GM19025 (cell line): ENCODE measurements around the gene AADACL4.
"Not testable (repeated sequence)": the region's sequence is repeated elsewhere in the genome, so short reads cannot be mapped to it uniquely, and the experiment has no call there.

Experiments used
- ATAC-seq: cut with Tn5 transposase; IDR thresholded peaks from one replicate; pipeline ENCODE4 v1.9.1; 2021; ENCODE audit warnings: mild to moderate bottlenecking, low read depth, moderate library complexity; ENCODE audit not compliant: unreplicated experiment

The AADACL4 gene

GRCh38 chr1:12626888-12627287 is 17.0 kb upstream of the AADACL4 start:
- no peak for ATAC-seq

- ATAC-seq = no peak
These were observed 16.6 kb upstream of the AADACL4 start for GRCh38 chr1:12627296-12627695.

- no peak for ATAC-seq
These were observed 14.4 kb upstream of the AADACL4 start for GRCh38 chr1:12629511-12629956.

GRCh38 chr1:12629985-12630760 is 13.7 kb upstream of the AADACL4 start:
- ATAC-seq = no peak

GRCh38 chr1:12630946-12631530 is 12.8 kb upstream of the AADACL4 start:
- ATAC-seq = no peak

- ATAC-seq = no peak
These were observed 12.3 kb upstream of the AADACL4 start for GRCh38 chr1:12631571-12631970.

- no peak for ATAC-seq
These were observed 9.7 kb upstream of the AADACL4 start for GRCh38 chr1:12634156-12634555.

GRCh38 chr1:12634696-12635202 is 9.1 kb upstream of the AADACL4 start:
- ATAC-seq = no peak

- ATAC-seq = no peak
These were observed 7.6 kb upstream of the AADACL4 start for GRCh38 chr1:12636098-12636950.

GRCh38 chr1:12637693-12638092 is 6.2 kb upstream of the AADACL4 start:
- no peak for ATAC-seq

- ATAC-seq = no peak
These were observed 3.5 kb upstream of the AADACL4 start for GRCh38 chr1:12640237-12640957.

GRCh38 chr1:12640958-12641272 is 3.0 kb upstream of the AADACL4 start:
- no peak for ATAC-seq

- no peak for ATAC-seq
These were observed 806 bp upstream of the AADACL4 start for GRCh38 chr1:12643079-12643478.

- ATAC-seq = no peak
These were observed 352 bp downstream of the AADACL4 start for GRCh38 chr1:12644237-12644636.

- ATAC-seq = no peak
These were observed 944 bp downstream of the AADACL4 start for GRCh38 chr1:12644829-12645228.

GRCh38 chr1:12645401-12645800 is 1.5 kb downstream of the AADACL4 start:
- ATAC-seq = not testable (repeated sequence)

GRCh38 chr1:12648741-12649140 is 4.9 kb downstream of the AADACL4 start:
- ATAC-seq = no peak

GRCh38 chr1:12649971-12650421 is 6.1 kb downstream of the AADACL4 start:
- no peak for ATAC-seq

GRCh38 chr1:12654004-12654567 is 10.2 kb downstream of the AADACL4 start:
- no peak for ATAC-seq

GRCh38 chr1:12654657-12655056 is 10.8 kb downstream of the AADACL4 start:
- ATAC-seq = no peak
